Measurements from ENCODE around the gene CACUL1. TPM values are rescaled to one million over a fixed set of nuclear protein-coding genes. Genes with fewer than 3 reads are reported as not detected.

CACUL1 gene
- total and polyA plus RNA-seq, 2 donors (not counting 3 experiments of a cell fraction or from before 2014, with no cell fraction given), result 6.0 to 35.1 TPM

GRCh38 chr10:118672766-118673715 is 81.7 kb downstream of the CACUL1 start:
- FAIRE-seq (no peak), DNase-seq (ENCODE audit: low read depth, low spot score) (no peak)
- Histone ChIP-seq H3K27me3 (ENCODE audit: control insufficient read depth in 2 of 2, insufficient read depth in 2 of 2, low read length in 2 of 2) (no peaks in the 10 kb centered on the region), H4K20me1 (replicated peaks; ENCODE audit: control insufficient read depth, extremely low read depth, insufficient read depth, low read length) (no peaks in the 10 kb centered on the region), H2AFZ (ENCODE audit: low read depth, low read length) (no peak overlapping the region), H3K27ac (ENCODE audit: insufficient read depth, low read depth, low read length) (no peak overlapping the region), H3K9ac (replicated peaks; ENCODE audit: extremely low read depth, insufficient read depth, low read length) (no peak overlapping the region), H3K9me1 (replicated peaks; ENCODE audit: control insufficient read depth, extremely low read depth, insufficient read depth, low read length) (no peaks in the 10 kb centered on the region), H3K4me3 (replicated peaks in 1 of 3; ENCODE audit: insufficient read depth in 1 of 3, low read depth in 1 of 3, low read length in 3 of 3) (no peak overlapping the region), H3K4me2 (ENCODE audit: insufficient read depth, low read length) (no peak overlapping the region), H3K79me2 (ENCODE audit: control insufficient read depth, insufficient read depth, low read length) (no peaks in the 10 kb centered on the region), H3K36me3 (ENCODE audit: control insufficient read depth in 2 of 2, extremely low read depth in 1 of 2, insufficient read depth in 2 of 2, low read length in 2 of 2) (peaks cover 0 to 4% of the 10 kb centered on the region in 2 experiments), H3K4me1 (ENCODE audit: control insufficient read depth, extremely low read depth, insufficient read depth, low read length) (no peaks in the 10 kb centered on the region), H3K9me3 (replicated peaks; ENCODE audit: control insufficient read depth, insufficient read depth, low read length) (no peaks in the 10 kb centered on the region)
- BruUV-seq (replicated peaks), result no TSS peak
- intact Hi-C loops (cut with micrococcal nuclease) (no loop called here), dilution Hi-C loops (cut with MboI; ENCODE audit: extremely low pct_ligation_motif_present, low sequenced_read_pairs) (no loop called here)
- POLR2A ChIA-PET, result no interaction called here
- CTCF ChIA-PET, result interaction anchor here (0.6 kb wide), 1 partner anchor 181 kb away, joined by 3 read pairs; no protein-coding TSS in a partner anchor
- TF ChIP-seq POLR2A (IDR thresholded peaks at IDR 0.05; ENCODE audit: low read depth, low read length), result no peak
- no peak for TF ChIP-seq POLR2AphosphoS5 (IDR thresholded peaks at IDR 0.05; ENCODE audit: insufficient read depth, low read depth, low read length)
- TF ChIP-seq EZH2 (IDR thresholded peaks at IDR 0.05; ENCODE audit: borderline replicate concordance, low read depth, low read length, severe bottlenecking), result no peak
- no peak for TF ChIP-seq MAX (IDR thresholded peaks at IDR 0.05; ENCODE audit: insufficient read depth, insufficient read length)
- TF ChIP-seq FOS (IDR thresholded peaks at IDR 0.05; ENCODE audit: borderline replicate concordance, insufficient read depth, low read length), result no peak
- TF ChIP-seq JUN (IDR thresholded peaks at IDR 0.05; ENCODE audit: borderline replicate concordance, insufficient read depth, insufficient read length, low read depth), result no peak
- no peak for TF ChIP-seq MYC (IDR thresholded peaks at IDR 0.05; ENCODE audit: low read depth, low read length)
